PC-3 (cell line): ENCODE measurements around the gene CTCFL. TPM values are rescaled to one million over a fixed set of nuclear protein-coding genes. Genes with fewer than 3 reads are reported as not detected.

Experiments
- ATAC-seq: fragments of 200-7000 bp; cut with Tn5 transposase; 2 replicates; pipeline ENCODE4 v1.9.1; 2020; ENCODE audit warnings: mild to moderate bottlenecking, moderate library complexity
- BruUV-seq: library from RNA; stranded (reverse); fragments of 400-500 nt; replicated peaks from 2 replicates; lab custom pipeline; 2021; lab: Mats Ljungman, UMichigan
- CTCF ChIA-PET: fragments of 300-600 bp; sonication (Branson Sonifier 250); formaldehyde crosslinking; loops from one replicate; lab custom pipeline; 2022; ENCODE audit warnings: antibody characterized with exemption; lab: Charles Lee
- POLR2A ChIA-PET: fragments of 300-600 bp; sonication (Branson Sonifier 250); formaldehyde crosslinking; loops from one replicate; lab custom pipeline; 2022; ENCODE audit warnings: antibody characterized with exemption; ENCODE audit not compliant: unreplicated experiment; lab: Charles Lee
- DNase-seq: peaks from one replicate; pipeline ENCODE4 v3.0.0-alpha.2; 2015
- H2AFZ ChIP-seq: fragments of 300-600 bp; sonication (generic); 2 replicates; pipeline ENCODE4 v1.6.0; 2016; ENCODE audit warnings: antibody characterized with exemption, low read length
- H3F3A ChIP-seq: fragments of 300-600 bp; sonication (generic); one replicate; pipeline ENCODE4 v1.6.0; 2017; ENCODE audit warnings: antibody characterized with exemption, low read length, control low read depth, mild to moderate bottlenecking; ENCODE audit not compliant: unreplicated experiment
- H3K27ac ChIP-seq: fragments of 300-600 bp; sonication (generic); 2 replicates; pipeline ENCODE4 v1.5.1; 2016; ENCODE audit warnings: mild to moderate bottlenecking, low read length
- H3K27me3 ChIP-seq: fragments of 300-600 bp; sonication (generic); 2 replicates; pipeline ENCODE4 v1.6.1; 2016; ENCODE audit warnings: low read length, mixed read lengths
- H3K36me3 ChIP-seq: fragments of 300-600 bp; sonication (generic); 2 replicates; pipeline ENCODE4 v1.6.1; 2016; ENCODE audit warnings: low read depth, mixed run types, low read length, mixed read lengths
- H3K4me1 ChIP-seq: fragments of 300-600 bp; sonication (generic); 2 replicates; pipeline ENCODE4 v1.5.1; 2016; ENCODE audit warnings: low read length; ENCODE audit not compliant: insufficient read depth
- H3K4me2 ChIP-seq: fragments of 300-600 bp; sonication (generic); 2 replicates; pipeline ENCODE4 v1.6.0; 2016; ENCODE audit warnings: low read length
- H3K4me3 ChIP-seq: fragments of 300-600 bp; sonication (generic); 2 replicates; pipeline ENCODE4 v1.5.1; 2016; ENCODE audit warnings: mild to moderate bottlenecking, low read length, mixed read lengths
- H3K79me2 ChIP-seq: fragments of 300-600 bp; sonication (generic); 2 replicates; pipeline ENCODE4 v1.6.1; 2017; ENCODE audit warnings: low read length, mixed read lengths
- H3K9ac ChIP-seq: fragments of 300-600 bp; sonication (generic); 2 replicates; pipeline ENCODE4 v1.6.0; 2016; ENCODE audit warnings: mild to moderate bottlenecking, low read length
- H3K9me2 ChIP-seq: fragments of 300-600 bp; sonication (generic); replicated peaks from 2 replicates; pipeline ENCODE4 v1.6.1; 2016; ENCODE audit warnings: mixed run types, low read length, mixed read lengths
- H3K9me3 ChIP-seq: fragments of 300-600 bp; sonication (generic); 2 replicates; pipeline ENCODE4 v1.6.1; 2016; ENCODE audit warnings: low read length, mixed read lengths
- H4K20me1 ChIP-seq: fragments of 300-600 bp; sonication (generic); 2 replicates; pipeline ENCODE4 v1.6.1; 2016; ENCODE audit warnings: low read length, mixed read lengths
- CTCF ChIP-seq: fragments of 300-600 bp; sonication (generic); conservative IDR thresholded peaks from 2 replicates; pipeline ENCODE4 v1.5.1; 2017; ENCODE audit warnings: antibody characterized with exemption, low read depth, mild to moderate bottlenecking, low read length
- EZH2 ChIP-seq: fragments of 300-600 bp; sonication (generic); IDR thresholded peaks from one replicate; pipeline ENCODE4 v1.6.1; 2017; ENCODE audit warnings: antibody characterized with exemption, mild to moderate bottlenecking, low read length; ENCODE audit not compliant: unreplicated experiment
- EZH2phosphoT487 ChIP-seq: fragments of 300-600 bp; sonication (generic); IDR thresholded peaks from 2 replicates; pipeline ENCODE4 v1.6.1; 2018; ENCODE audit warnings: mild to moderate bottlenecking, antibody characterized with exemption, low read length, borderline replicate concordance
- intact Hi-C: fragments of 100-400 bp; cut with micrococcal nuclease; formaldehyde crosslinking; loops from 2 replicates; pipeline ENCODE4 v1.9.0; 2023
- total RNA-seq: library from RNA; depleted of rRNA; stranded (reverse); fragments of >200 nt; gene quantifications from 2 replicates; pipeline ENCODE4 v1.2.3, GENCODE V29; 2014

CTCFL gene
- total RNA-seq, 1 experiment from 2014 or later: not detected

GRCh38 chr20:57498425-57499400 lies 26.2 kb downstream of the CTCFL start:
- H3K9me2 ChIP-seq: no peaks in the 10 kb centered on the region
- H3K9me3 ChIP-seq: no peaks in the 10 kb centered on the region
- no peaks in the 10 kb centered on the region for H3F3A ChIP-seq
- ATAC-seq (peak; percentile 70), DNase-seq (peak; percentile 67)
- H3K9ac ChIP-seq: no peak overlapping the region
- no peaks in the 10 kb centered on the region for H3K36me3 ChIP-seq
- BruUV-seq: no TSS peak
- peaks cover 15% of the 10 kb centered on the region for H3K4me1 ChIP-seq
- POLR2A ChIA-PET: no interaction called here
- H3K4me2 ChIP-seq: peak overlapping the region; percentile 33; the same call in 1 of the 2 replicates
- no peaks in the 10 kb centered on the region for H3K27me3 ChIP-seq
- CTCF ChIA-PET: interaction anchor here (0.5 to 1.3 kb wide), 5 partner anchors 11 to 136 kb away, joined by 3 to 8 read pairs (median 7); no protein-coding TSS in a partner anchor
- H3K27ac ChIP-seq: no peak overlapping the region
- H3K4me3 ChIP-seq: no peak overlapping the region
- intact Hi-C loops: loop anchor here (5.0 to 10.0 kb wide), 2 partner anchors 61 to 404 kb away; no protein-coding TSS in a partner anchor
- no peak for TF ChIP-seq EZH2phosphoT487
- TF ChIP-seq CTCF: peak; percentile 66
- peak overlapping the region; percentile 24 for H2AFZ ChIP-seq
- H3K79me2 ChIP-seq: no peaks in the 10 kb centered on the region
- H4K20me1 ChIP-seq: no peaks in the 10 kb centered on the region

- no peak overlapping the region for H3K9ac ChIP-seq
- ATAC-seq: no peak
- no peak overlapping the region for H3K4me3 ChIP-seq
- H3K4me2 ChIP-seq: no peak overlapping the region
- H3K9me2 ChIP-seq: no peaks in the 10 kb centered on the region
- no peaks in the 10 kb centered on the region for H3K9me3 ChIP-seq
- H3K36me3 ChIP-seq: no peaks in the 10 kb centered on the region
- peaks cover 15% of the 10 kb centered on the region for H3K4me1 ChIP-seq
- BruUV-seq: no TSS peak
- H3K27ac ChIP-seq: no peak overlapping the region
- TF ChIP-seq EZH2phosphoT487 (no peak), EZH2 (no peak), CTCF (no peak)
- H3K79me2 ChIP-seq: no peaks in the 10 kb centered on the region
- POLR2A ChIA-PET: no interaction called here
- no peaks in the 10 kb centered on the region for H3F3A ChIP-seq
- H4K20me1 ChIP-seq: no peaks in the 10 kb centered on the region
- no peaks in the 10 kb centered on the region for H3K27me3 ChIP-seq
- intact Hi-C loops: loop anchor here (5.0 to 10.0 kb wide), 2 partner anchors 59 to 402 kb away; no protein-coding TSS in a partner anchor
- no peak for DNase-seq
- CTCF ChIA-PET: no interaction called here
- H2AFZ ChIP-seq: no peak overlapping the region
Measured at GRCh38 chr20:57496592-57496991, 28.3 kb downstream of the CTCFL start.

- Histone ChIP-seq H2AFZ (no peak overlapping the region), H3K27me3 (no peaks in the 10 kb centered on the region), H3K4me3 (no peak overlapping the region), H3K9ac (no peak overlapping the region), H3K4me2 (no peak overlapping the region), H3K27ac (no peak overlapping the region), H3K79me2 (no peaks in the 10 kb centered on the region), H4K20me1 (no peaks in the 10 kb centered on the region), H3F3A (no peaks in the 10 kb centered on the region), H3K9me2 (no peaks in the 10 kb centered on the region), H3K9me3 (no peaks in the 10 kb centered on the region), H3K4me1 (peaks cover 15% of the 10 kb centered on the region), H3K36me3 (no peaks in the 10 kb centered on the region)
- no TSS peak for BruUV-seq
- intact Hi-C loops: loop anchor here (1.0 to 10.0 kb wide), 4 partner anchors 47 to 401 kb away; no protein-coding TSS in a partner anchor
- no peak for ATAC-seq
- no peak for DNase-seq
- ChIA-PET CTCF (no interaction called here), POLR2A (no interaction called here)
- no peak for TF ChIP-seq EZH2
- TF ChIP-seq CTCF: no peak
- no peak for TF ChIP-seq EZH2phosphoT487
Measured at GRCh38 chr20:57495978-57496377, 29.0 kb downstream of the CTCFL start.
